Measurements from ENCODE around the gene HSDL1. TPM values are rescaled to one million over a fixed set of nuclear protein-coding genes. Genes with fewer than 3 reads are reported as not detected.

Gene HSDL1
- total RNA-seq, 4 donors from 2014 or later = 8.3 to 22.8 (median 12.4) TPM

DNA sequence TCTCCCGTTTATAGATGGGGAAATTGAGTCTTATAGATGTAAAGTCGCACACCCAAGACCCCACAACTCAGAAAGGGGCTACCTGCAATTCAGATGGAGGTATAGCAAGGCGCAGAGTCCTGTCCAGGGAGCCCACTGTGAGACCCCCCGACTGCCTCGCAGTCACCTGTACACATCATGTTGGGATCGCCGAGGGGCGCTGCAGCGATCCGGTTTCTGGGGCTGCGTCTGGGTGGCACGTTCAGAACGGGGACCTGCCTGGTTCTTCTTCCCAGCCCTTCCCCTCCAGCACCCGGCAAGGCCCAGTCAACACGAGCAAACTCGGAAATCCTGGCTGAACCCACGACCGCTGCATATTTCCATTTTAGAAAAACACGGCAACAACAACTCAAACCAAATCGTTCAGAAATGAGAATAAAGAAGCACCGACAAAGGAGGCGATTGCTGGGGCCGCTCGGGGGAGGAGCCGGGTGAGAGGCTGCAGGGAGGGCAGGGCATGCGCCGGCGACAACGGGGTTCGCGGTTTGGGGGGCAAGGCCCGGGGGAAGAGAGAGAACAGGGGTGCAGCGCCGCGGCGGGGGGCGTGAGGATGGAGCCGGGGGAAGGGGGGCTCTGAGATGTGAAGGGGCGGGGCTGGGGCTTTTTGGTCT lies 643 bp downstream of the HSDL1 start:
- Histone ChIP-seq H3K27ac (peak overlapping the region; percentile 75), H3K9me3 (no peaks in the 10 kb centered on the region), H3K4me3 (peak overlapping the region; percentile 83), H3K36me3 (no peaks in the 10 kb centered on the region), H3K4me1 (peaks cover 17% of the 10 kb centered on the region), H3K27me3 (no peaks in the 10 kb centered on the region)
- no peak for DNase-seq (ENCODE audit: low spot score in 2 of 2)
- TF ChIP-seq POLR2A (IDR thresholded peaks at IDR 0.05) (no peak), POLR2AphosphoS5 (IDR thresholded peaks at IDR 0.05) (no peak), EP300 (IDR thresholded peaks at IDR 0.05) (no peak)
- TF ChIP-seq, protein P1, sequence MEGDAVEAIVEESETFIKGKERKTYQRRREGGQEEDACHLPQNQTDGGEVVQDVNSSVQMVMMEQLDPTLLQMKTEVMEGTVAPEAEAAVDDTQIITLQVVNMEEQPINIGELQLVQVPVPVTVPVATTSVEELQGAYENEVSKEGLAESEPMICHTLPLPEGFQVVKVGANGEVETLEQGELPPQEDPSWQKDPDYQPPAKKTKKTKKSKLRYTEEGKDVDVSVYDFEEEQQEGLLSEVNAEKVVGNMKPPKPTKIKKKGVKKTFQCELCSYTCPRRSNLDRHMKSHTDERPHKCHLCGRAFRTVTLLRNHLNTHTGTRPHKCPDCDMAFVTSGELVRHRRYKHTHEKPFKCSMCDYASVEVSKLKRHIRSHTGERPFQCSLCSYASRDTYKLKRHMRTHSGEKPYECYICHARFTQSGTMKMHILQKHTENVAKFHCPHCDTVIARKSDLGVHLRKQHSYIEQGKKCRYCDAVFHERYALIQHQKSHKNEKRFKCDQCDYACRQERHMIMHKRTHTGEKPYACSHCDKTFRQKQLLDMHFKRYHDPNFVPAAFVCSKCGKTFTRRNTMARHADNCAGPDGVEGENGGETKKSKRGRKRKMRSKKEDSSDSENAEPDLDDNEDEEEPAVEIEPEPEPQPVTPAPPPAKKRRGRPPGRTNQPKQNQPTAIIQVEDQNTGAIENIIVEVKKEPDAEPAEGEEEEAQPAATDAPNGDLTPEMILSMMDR (IDR thresholded peaks at IDR 0.05) = no peak
- WGBS = 1% methylated on average over 39 of the region's 39 CpGs

DNA sequence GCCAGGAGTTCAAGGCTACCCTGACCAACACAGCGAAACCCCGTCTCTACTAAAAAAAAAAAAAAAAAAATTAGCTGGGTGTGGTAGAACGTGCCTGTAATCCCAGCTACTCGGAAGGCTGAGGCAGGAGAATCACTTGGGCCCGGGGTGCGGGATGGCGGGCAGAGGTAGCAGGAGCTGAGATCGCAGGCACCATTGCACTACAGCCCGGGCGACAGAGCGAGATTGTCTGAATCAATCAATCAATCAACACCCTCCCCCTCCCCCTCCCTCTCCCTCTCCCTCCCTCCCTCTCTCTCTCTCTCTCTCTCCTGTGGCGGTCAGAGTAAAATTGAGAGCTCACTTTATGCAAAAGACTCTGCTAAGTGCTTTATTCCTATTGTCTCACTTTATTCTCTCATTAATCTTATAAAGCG lies 1.2 kb downstream of the HSDL1 start:
- WGBS = 16% methylated on average over 13 of the region's 13 CpGs
- no peak for TF ChIP-seq EP300 (IDR thresholded peaks at IDR 0.05)
- TF ChIP-seq, protein P1 (IDR thresholded peaks at IDR 0.05) = no peak
- TF ChIP-seq POLR2A (IDR thresholded peaks at IDR 0.05) = no peak
- no peak for TF ChIP-seq POLR2AphosphoS5 (IDR thresholded peaks at IDR 0.05)
- peaks cover 21% of the 10 kb centered on the region for H3K4me1 ChIP-seq
- no peaks in the 10 kb centered on the region for H3K9me3 ChIP-seq
- H3K4me3 ChIP-seq = peak overlapping the region; percentile 83
- H3K27ac ChIP-seq = no peak overlapping the region
- no peaks in the 10 kb centered on the region for H3K27me3 ChIP-seq
- no peaks in the 10 kb centered on the region for H3K36me3 ChIP-seq
- DNase-seq (ENCODE audit: low spot score in 2 of 2) = no peak

DNA sequence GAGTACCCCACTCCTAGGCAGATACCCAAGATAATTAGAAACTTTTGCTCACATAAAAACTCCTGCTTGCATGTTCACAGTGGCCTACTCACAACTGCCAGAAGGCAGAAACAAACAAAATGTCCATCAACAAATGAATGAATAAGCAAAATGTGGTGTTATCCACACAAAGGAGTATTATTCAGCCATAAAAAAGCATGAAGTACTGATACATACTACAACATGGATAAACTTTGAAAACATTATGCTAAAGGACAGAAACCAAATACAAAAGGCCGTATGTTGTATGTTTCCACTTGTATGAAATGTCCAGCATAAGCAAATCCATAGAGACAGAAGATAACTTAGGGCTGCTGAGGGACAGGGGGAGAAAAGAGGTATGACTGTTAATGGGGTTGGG lies 1.9 kb downstream of the HSDL1 start:
- peaks cover 21% of the 10 kb centered on the region for H3K4me1 ChIP-seq
- DNase-seq (ENCODE audit: low spot score in 2 of 2) = no peak
- H3K4me3 ChIP-seq = no peak overlapping the region
- no peaks in the 10 kb centered on the region for H3K9me3 ChIP-seq
- H3K27ac ChIP-seq = no peak overlapping the region
- TF ChIP-seq, protein P1 (IDR thresholded peaks at IDR 0.05) = no peak
- TF ChIP-seq POLR2AphosphoS5 (IDR thresholded peaks at IDR 0.05) (no peak), POLR2A (IDR thresholded peaks at IDR 0.05) (no peak), EP300 (IDR thresholded peaks at IDR 0.05) (no peak)
- 97% methylated on average over 1 of the region's 1 CpG for WGBS
- H3K27me3 ChIP-seq = no peaks in the 10 kb centered on the region
- H3K36me3 ChIP-seq = no peaks in the 10 kb centered on the region

GRCh38 chr16:84141143-84141670 lies 3.8 kb downstream of the HSDL1 start:
- TF ChIP-seq, protein P1 (IDR thresholded peaks at IDR 0.05) = no peak
- no peak for TF ChIP-seq EP300 (IDR thresholded peaks at IDR 0.05)
- no peak for TF ChIP-seq POLR2AphosphoS5 (IDR thresholded peaks at IDR 0.05)
- no peak for TF ChIP-seq POLR2A (IDR thresholded peaks at IDR 0.05)
- Histone ChIP-seq H3K4me1 (peaks cover 21% of the 10 kb centered on the region), H3K27me3 (no peaks in the 10 kb centered on the region), H3K9me3 (no peaks in the 10 kb centered on the region), H3K36me3 (no peaks in the 10 kb centered on the region), H3K27ac (no peak overlapping the region), H3K4me3 (no peak overlapping the region)
- DNase-seq (ENCODE audit: low spot score in 2 of 2) = no peak
- 76% methylated on average over 13 of the region's 13 CpGs for WGBS

GRCh38 chr16:84139628-84140258 lies 5.2 kb downstream of the HSDL1 start:
- H3K27ac ChIP-seq = peak overlapping the region; percentile 55
- TF ChIP-seq, protein P1 (IDR thresholded peaks at IDR 0.05) = no peak
- TF ChIP-seq POLR2AphosphoS5 (IDR thresholded peaks at IDR 0.05) (no peak), EP300 (IDR thresholded peaks at IDR 0.05) (no peak), POLR2A (IDR thresholded peaks at IDR 0.05) (no peak)
- no peak overlapping the region for H3K4me3 ChIP-seq
- peaks cover 15% of the 10 kb centered on the region for H3K4me1 ChIP-seq
- no peaks in the 10 kb centered on the region for H3K36me3 ChIP-seq
- no peaks in the 10 kb centered on the region for H3K9me3 ChIP-seq
- WGBS = 81% methylated on average over 6 of the region's 6 CpGs
- H3K27me3 ChIP-seq = no peaks in the 10 kb centered on the region
- DNase-seq (ENCODE audit: low spot score in 2 of 2) = no peak
